ENCODE results near the gene RSPH3. TPM values are rescaled to one million over a fixed set of nuclear protein-coding genes. Genes with fewer than 3 reads are reported as not detected.

Gene RSPH3
- total RNA-seq = 10 to 100 TPM in 1 of 8 experiments, 1 to 10 TPM in 7; 2.8 to 13.7 (median 4.7) TPM

- peak; percentile 87 to 94 (median 92) for ATAC-seq (replicated peaks in 6 of 8)
- Histone ChIP-seq H3K4me1 (replicated peaks in 1 of 2) (peaks cover 6 to 9% of the 10 kb centered on the region in 2 donors), H3K27ac (peak within 1 kb of the TSS; percentile 94 to 96), H3K4me3 (peak within 1 kb of the TSS; percentile 52 to 77 (median 62))
- WGBS, 10 experiments = 0 to 4% (median 1%) methylated on average over 4 to 17 of the region's 50 CpGs; no CpG with 5 or more reads in 4 of the 10 experiments
- in situ Hi-C loops (cut with MboI; ENCODE audit: low pct_unique_long_range_greater_than_20kb in 2 of 9, low sequenced_read_pairs in 9 of 9, unreplicated experiment in 9 of 9) = loop anchor here in 3 of 9 experiments (25.0 kb wide), 2 partner anchors 112 to 288 kb away; no protein-coding TSS in a partner anchor
Measured at GRCh38 chr6:158999666-159000403, at the start of gene RSPH3. TSS of gene RSPH3 (minus strand) at chr6:159000202. CDS start at chr6:158999550, 652 bp downstream.

GRCh38 chr6:159047891-159048685, 48.1 kb upstream of the RSPH3 start:
- 18 to 95% (median 80%) methylated on average over 3 to 10 of the region's 10 CpGs for WGBS, 10 experiments
- H3K27ac ChIP-seq = no peak overlapping the region
- H3K4me1 ChIP-seq (replicated peaks in 1 of 2) = peaks cover 0 to 3% of the 10 kb centered on the region in 2 donors
- no peak overlapping the region for H3K4me3 ChIP-seq
- ATAC-seq (replicated peaks in 6 of 8) = no peak
- in situ Hi-C loops (cut with MboI; ENCODE audit: low pct_unique_long_range_greater_than_20kb in 2 of 9, low sequenced_read_pairs in 9 of 9, unreplicated experiment in 9 of 9) = loop anchor here in 1 of 9 experiments (25.0 kb wide), 1 partner anchor 89 kb away; no protein-coding TSS in a partner anchor

DNA sequence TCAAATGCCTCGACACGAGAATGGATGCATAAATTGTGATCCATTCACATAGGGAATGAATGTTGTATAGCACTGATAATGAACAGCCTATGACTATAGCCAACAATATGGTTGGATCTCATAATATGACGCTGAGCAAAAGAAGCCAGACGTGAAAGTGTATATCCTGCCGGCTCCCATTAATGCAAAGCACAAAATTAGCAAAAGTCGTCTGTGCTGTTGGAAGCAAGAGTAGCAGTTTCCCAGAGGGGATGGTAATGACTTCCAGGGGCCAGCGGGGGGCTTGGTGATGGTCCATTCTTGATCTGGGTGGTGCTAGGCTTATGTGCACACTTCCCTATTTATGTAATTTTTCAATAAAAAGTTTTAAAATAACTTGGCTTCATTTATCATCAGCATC, 45.8 kb upstream of the RSPH3 start:
- in situ Hi-C loops (cut with MboI; ENCODE audit: low pct_unique_long_range_greater_than_20kb in 2 of 9, low sequenced_read_pairs in 9 of 9, unreplicated experiment in 9 of 9) = loop anchor here in 1 of 9 experiments (25.0 kb wide), 1 partner anchor 92 kb away; no protein-coding TSS in a partner anchor
- WGBS, 10 experiments = 34 to 100% (median 67%) methylated on average over 2 to 7 of the region's 7 CpGs; no CpG with 5 or more reads in 1 of the 10 experiments

GRCh38 chr6:159044899-159045727, 45.1 kb upstream of the RSPH3 start, which contains the start of gene TAGAP:
TSS of gene TAGAP (minus strand) at chr6:159044991. CDS start at chr6:159044146, 845 bp downstream.
- Histone ChIP-seq H3K4me1 (replicated peaks in 1 of 2) (peaks cover 0 to 3% of the 10 kb centered on the region in 2 donors), H3K4me3 (no peak within 1 kb of the TSS), H3K27ac (no peak within 1 kb of the TSS)
- in situ Hi-C loops (cut with MboI; ENCODE audit: low pct_unique_long_range_greater_than_20kb in 2 of 9, low sequenced_read_pairs in 9 of 9, unreplicated experiment in 9 of 9) = loop anchor here in 1 of 9 experiments (25.0 kb wide), 1 partner anchor 92 kb away; no protein-coding TSS in a partner anchor
- WGBS, 10 experiments = 15 to 77% (median 36%) methylated on average over 5 to 15 of the region's 15 CpGs; no CpG with 5 or more reads in 1 of the 10 experiments
- ATAC-seq (replicated peaks in 6 of 8) = peak in 7 of 8 experiments; percentile 29 to 95 (median 87)

More for the DNA sequence above, 45.8 kb upstream of the RSPH3 start:
- ATAC-seq (replicated peaks in 6 of 8) = no peak
- Histone ChIP-seq H3K27ac (no peak overlapping the region), H3K4me3 (no peak overlapping the region), H3K4me1 (replicated peaks in 1 of 2) (peaks cover 0 to 3% of the 10 kb centered on the region in 2 donors)

DNA sequence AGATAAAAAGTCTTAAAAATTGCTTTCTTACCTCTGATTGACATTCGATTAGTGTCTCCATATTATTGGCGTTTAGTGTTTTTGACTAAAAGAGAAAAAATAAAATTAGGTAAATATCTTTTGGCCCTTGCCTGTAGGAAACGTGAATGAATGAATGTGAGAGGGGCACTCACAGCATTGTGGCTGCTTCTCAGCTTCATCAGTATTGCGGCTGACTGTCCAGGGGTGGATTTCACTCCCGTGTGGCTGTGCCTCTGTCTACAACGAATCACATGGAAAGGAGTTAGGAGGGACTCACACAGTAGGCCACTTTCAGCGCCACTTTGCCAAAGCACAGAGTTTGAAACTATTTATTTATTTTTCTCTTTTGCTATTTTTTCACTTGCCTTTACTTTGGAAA, 43.9 kb upstream of the RSPH3 start:
- 16 to 94% (median 88%) methylated on average over 2 to 7 of the region's 7 CpGs for WGBS, 10 experiments
- Histone ChIP-seq H3K27ac (no peak overlapping the region), H3K4me3 (no peak overlapping the region), H3K4me1 (replicated peaks in 1 of 2) (peaks cover 0 to 3% of the 10 kb centered on the region in 2 donors)
- in situ Hi-C loops (cut with MboI; ENCODE audit: low pct_unique_long_range_greater_than_20kb in 2 of 9, low sequenced_read_pairs in 9 of 9, unreplicated experiment in 9 of 9) = loop anchor here in 1 of 9 experiments (25.0 kb wide), 1 partner anchor 93 kb away; no protein-coding TSS in a partner anchor
- no peak for ATAC-seq (replicated peaks in 6 of 8)

- peaks cover 0 to 3% of the 10 kb centered on the region in 2 donors for H3K4me1 ChIP-seq (replicated peaks in 1 of 2)
- H3K27ac ChIP-seq = no peak overlapping the region
- WGBS, 10 experiments = 0 to 100% (median 83%) methylated on average over 1 to 6 of the region's 6 CpGs; no CpG with 5 or more reads in 1 of the 10 experiments
- ATAC-seq (replicated peaks in 6 of 8) = no peak
- no peak overlapping the region for H3K4me3 ChIP-seq
- in situ Hi-C loops (cut with MboI; ENCODE audit: low pct_unique_long_range_greater_than_20kb in 2 of 9, low sequenced_read_pairs in 9 of 9, unreplicated experiment in 9 of 9) = loop anchor here in 1 of 9 experiments (25.0 kb wide), 1 partner anchor 94 kb away; no protein-coding TSS in a partner anchor
Measured at GRCh38 chr6:159043251-159043650, 43.2 kb upstream of the RSPH3 start.

DNA sequence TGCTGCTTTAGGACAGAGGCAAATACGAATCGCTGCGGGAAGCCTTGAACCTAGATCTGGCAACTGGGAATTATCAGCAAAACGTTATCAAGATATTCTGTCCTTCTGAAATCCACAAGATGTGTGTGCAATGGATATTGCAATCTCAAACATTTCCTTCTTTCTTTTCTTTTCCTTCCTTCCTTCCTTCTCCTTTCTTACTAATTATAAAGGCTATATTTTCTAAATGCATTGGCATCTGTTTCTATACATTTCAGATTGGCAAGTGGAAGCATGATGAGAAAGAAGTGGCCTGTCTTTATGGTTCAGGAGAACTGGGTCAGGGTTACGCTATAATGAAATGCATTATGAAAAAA, 42.8 kb upstream of the RSPH3 start:
- Histone ChIP-seq H3K27ac (no peak overlapping the region), H3K4me3 (no peak overlapping the region), H3K4me1 (replicated peaks in 1 of 2) (peaks cover 0 to 3% of the 10 kb centered on the region in 2 donors)
- in situ Hi-C loops (cut with MboI; ENCODE audit: low pct_unique_long_range_greater_than_20kb in 2 of 9, low sequenced_read_pairs in 9 of 9, unreplicated experiment in 9 of 9) = loop anchor here in 1 of 9 experiments (25.0 kb wide), 1 partner anchor 94 kb away; no protein-coding TSS in a partner anchor
- 0 to 58% (median 8%) methylated on average over 1 to 5 of the region's 5 CpGs for WGBS, 10 experiments
- ATAC-seq (replicated peaks in 6 of 8) = no peak

GRCh38 chr6:159042003-159042825, 42.2 kb upstream of the RSPH3 start:
- no peak overlapping the region for H3K4me3 ChIP-seq

GRCh38 chr6:159041181-159041580, 41.2 kb upstream of the RSPH3 start:
- H3K4me1 ChIP-seq (replicated peaks in 1 of 2) = peaks cover 0 to 3% of the 10 kb centered on the region in 2 donors
- no peak overlapping the region for H3K4me3 ChIP-seq
- H3K27ac ChIP-seq = no peak overlapping the region
- in situ Hi-C loops (cut with MboI; ENCODE audit: low pct_unique_long_range_greater_than_20kb in 2 of 9, low sequenced_read_pairs in 9 of 9, unreplicated experiment in 9 of 9) = loop anchor here in 1 of 9 experiments (25.0 kb wide), 1 partner anchor 96 kb away; no protein-coding TSS in a partner anchor
- ATAC-seq (replicated peaks in 6 of 8) = no peak
- 78 to 100% (median 86%) methylated on average over 1 to 7 of the region's 7 CpGs; no CpG with 5 or more reads in 3 of the 10 experiments for WGBS, 10 experiments

More at GRCh38 chr6:159042003-159042825, 42.2 kb upstream of the RSPH3 start:
- no peak overlapping the region for H3K27ac ChIP-seq
- ATAC-seq (replicated peaks in 6 of 8) = peak; percentile 59 to 80 (median 75)
- peaks cover 0 to 3% of the 10 kb centered on the region in 2 donors for H3K4me1 ChIP-seq (replicated peaks in 1 of 2)
- in situ Hi-C loops (cut with MboI; ENCODE audit: low pct_unique_long_range_greater_than_20kb in 2 of 9, low sequenced_read_pairs in 9 of 9, unreplicated experiment in 9 of 9) = loop anchor here in 1 of 9 experiments (25.0 kb wide), 1 partner anchor 95 kb away; no protein-coding TSS in a partner anchor
- 0 to 68% (median 57%) methylated on average over 2 to 13 of the region's 14 CpGs for WGBS, 10 experiments

GRCh38 chr6:159039885-159040258, 39.9 kb upstream of the RSPH3 start:
- Histone ChIP-seq H3K27ac (no peak overlapping the region), H3K4me1 (replicated peaks in 1 of 2) (peaks cover 0 to 3% of the 10 kb centered on the region in 2 donors), H3K4me3 (no peak overlapping the region)
- WGBS, 10 experiments = 64 to 85% (median 80%) methylated on average over 1 of the region's 1 CpG; no CpG with 5 or more reads in 3 of the 10 experiments
- no peak for ATAC-seq (replicated peaks in 6 of 8)
- in situ Hi-C loops (cut with MboI; ENCODE audit: low pct_unique_long_range_greater_than_20kb in 2 of 9, low sequenced_read_pairs in 9 of 9, unreplicated experiment in 9 of 9) = loop anchor here in 1 of 9 experiments (25.0 kb wide), 1 partner anchor 97 kb away; no protein-coding TSS in a partner anchor

All from motor neuron (in vitro differentiated cells).